Kidney (tissue), 22 donors: ENCODE data around the gene XRCC6. TPM values are rescaled to one million over a fixed set of nuclear protein-coding genes. Genes with fewer than 3 reads are reported as not detected.
"Not testable (repeated sequence)": the region's sequence is repeated elsewhere in the genome, so short reads cannot be mapped to it uniquely, and the experiment has no call there.

Source experiments
- DNase-seq, 5 donors: peaks; one replicate each; pipeline ENCODE4 v3.0.0-alpha.2; 2013 to 2020
- FAIRE-seq: peaks from 2 replicates; lab custom pipeline; 2012; peaks lifted over from hg19 to GRCh38; lab: Jason Lieb, UNC
- H3K27ac ChIP-seq, 2 donors: one replicate each; pipeline ENCODE4 v1.7.0; 2013; ENCODE audit warnings: low read depth in 2 of 2, low read length in 2 of 2, inconsistent platforms in 1 of 2
- H3K27me3 ChIP-seq: one replicate; pipeline ENCODE4 v1.7.1; 2013; ENCODE audit warnings: low read length, inconsistent platforms; ENCODE audit not compliant: control insufficient read depth, insufficient read depth
- H3K36me3 ChIP-seq, 3 donors: one replicate each; pipeline versions ENCODE4 v1.7.0 to v1.7.1; 2013; ENCODE audit warnings: low read length in 3 of 3, control low read depth in 1 of 3, inconsistent platforms in 1 of 3; ENCODE audit not compliant: insufficient read depth in 3 of 3, control insufficient read depth in 2 of 3
- H3K4me1 ChIP-seq, 3 donors: one replicate each; pipeline versions ENCODE4 v1.7.0 to v1.7.1; 2013; ENCODE audit warnings: low read length in 3 of 3, inconsistent platforms in 1 of 3, low read depth in 1 of 3; ENCODE audit not compliant: control insufficient read depth in 2 of 3, insufficient read depth in 2 of 3
- H3K4me3 ChIP-seq, 3 donors: one replicate each; pipeline versions ENCODE4 v1.7.0 to v1.8.1; 2013; ENCODE audit warnings: low read length in 3 of 3, control low read depth in 1 of 3, inconsistent platforms in 1 of 3
- H3K9ac ChIP-seq, 3 donors: one replicate each; pipeline versions ENCODE4 v1.7.0 to v1.7.1; 2013; ENCODE audit warnings: low read length in 3 of 3, control low read depth in 1 of 3, inconsistent platforms in 1 of 3
- H3K9me3 ChIP-seq, 3 donors: one replicate each; pipeline versions ENCODE4 v1.7.0 to v1.7.1; 2013; ENCODE audit warnings: low read length in 3 of 3, control low read depth in 1 of 3, inconsistent platforms in 1 of 3; ENCODE audit not compliant: control insufficient read depth in 2 of 3, insufficient read depth in 1 of 3
- intact Hi-C: fragments of 100-400 bp; cut with DNase I; formaldehyde crosslinking; loops from one replicate; pipeline ENCODE4 v1.11.1; 2022
- long read RNA-seq, 10 donors: library from polyadenylated mRNA in 1 of 10; unstranded in 1 of 10; transcript quantifications; one replicate each; pipeline ENCODE4 v2.0.0 and lab custom pipeline, GENCODE V29; 2021 to 2026
- polyA plus RNA-seq: library from polyadenylated mRNA; stranded (reverse); fragments of 350-450 nt; fragmentation: Illumina TruSeq; extraction: RNeasy Lipid Tissue Mini Kit (QIAGEN cat#74804); gene quantifications from one replicate; pipeline ENCODE4 v1.2.3, GENCODE V29; 2014; ENCODE audit warnings: low read depth, low replicate concordance; ENCODE audit not compliant: insufficient read depth
- total RNA-seq: library from RNA; stranded (reverse); fragmentation: NEBNext Ultra II Directional; extraction: Animal tissue kit (Norgen Biotek cat#: 25700); gene quantifications from one replicate; pipeline ENCODE4 v1.2.1, GENCODE V29; 2021
- TF ChIP-seq, protein P1 (sequence below): IDR thresholded peaks from 3 replicates; pipeline ENCODE4 v1.5.1; 2012; ENCODE audit warnings: mild to moderate bottlenecking, moderate library complexity, borderline replicate concordance; ENCODE audit not compliant: insufficient read depth; ENCODE audit errors: extremely low read depth
- donor health status: control.
- donor health status: control.
- donor health status: control.
- donor health status: control.
- donor health status: control.
- donor health status: DM: yes; HTN: yes; CAD: no.
- donor health status: Normal renal cell carcinoma (clear cell type).

The XRCC6 gene
- 183 TPM for total RNA-seq
- polyA plus RNA-seq: 168 TPM
- long read RNA-seq, donor 1, transcript XRCC6-201 (12 exons, 2,709 nt): minor isoform, 8 of 86 reads
- long read RNA-seq, donor 1, transcript XRCC6-202 (13 exons, 2,296 nt): major isoform, 54 of 86 reads
- long read RNA-seq, donor 1, partial matches to known transcripts: 24 of 86 reads
- long read RNA-seq, donor 1, other reads (novel, unspliced or antisense): 0 of 86 reads
- long read RNA-seq, donor 2, transcript XRCC6-202 (13 exons, 2,296 nt): major isoform, 53 of 74 reads
- long read RNA-seq, donor 2, partial matches to known transcripts: 6 of 74 reads
- long read RNA-seq, donor 2, other reads (novel, unspliced or antisense): 10 of 74 reads
- long read RNA-seq, donor 3, transcript XRCC6-202 (13 exons, 2,296 nt): major isoform, 69 of 117 reads
- long read RNA-seq, donor 3, transcript XRCC6-201 (12 exons, 2,709 nt): minor isoform, 12 of 117 reads
- long read RNA-seq, donor 3, partial matches to known transcripts: 30 of 117 reads
- long read RNA-seq, donor 3, other reads (novel, unspliced or antisense): 5 of 117 reads
- long read RNA-seq, donor 4, transcript XRCC6-202 (13 exons, 2,296 nt): major isoform, 62 of 90 reads
- long read RNA-seq, donor 4, transcript XRCC6-201 (12 exons, 2,709 nt): minor isoform, 9 of 90 reads
- long read RNA-seq, donor 4, partial matches to known transcripts: 18 of 90 reads
- long read RNA-seq, donor 4, other reads (novel, unspliced or antisense): 0 of 90 reads
- long read RNA-seq, donor 5: 0 reads
- long read RNA-seq, donor 6, transcript XRCC6-202 (13 exons, 2,296 nt): major isoform, 121 of 320 reads
- long read RNA-seq, donor 6, transcript XRCC6-201 (12 exons, 2,709 nt): minor isoform, 18 of 320 reads
- long read RNA-seq, donor 6, partial matches to known transcripts: 166 of 320 reads
- long read RNA-seq, donor 6, other reads (novel, unspliced or antisense): 13 of 320 reads
- long read RNA-seq, donor 7, transcript XRCC6-202 (13 exons, 2,296 nt): major isoform, 230 of 255 reads
- long read RNA-seq, donor 7, transcript XRCC6-201 (12 exons, 2,709 nt): minor isoform, 6 of 255 reads
- long read RNA-seq, donor 7, partial matches to known transcripts: 13 of 255 reads
- long read RNA-seq, donor 7, other reads (novel, unspliced or antisense): 5 of 255 reads
- long read RNA-seq, donor 8, transcript XRCC6-202 (13 exons, 2,296 nt): major isoform, 47 of 110 reads
- long read RNA-seq, donor 8, partial matches to known transcripts: 59 of 110 reads
- long read RNA-seq, donor 8, other reads (novel, unspliced or antisense): 0 of 110 reads
- long read RNA-seq, donor 9, transcript XRCC6-202 (13 exons, 2,296 nt): major isoform, 17 of 28 reads
- long read RNA-seq, donor 9, transcript XRCC6-201 (12 exons, 2,709 nt): minor isoform, 5 of 28 reads
- long read RNA-seq, donor 9, partial matches to known transcripts: 5 of 28 reads
- long read RNA-seq, donor 9, other reads (novel, unspliced or antisense): 0 of 28 reads
- long read RNA-seq, donor 10, transcript XRCC6-201 (12 exons, 2,709 nt): minor isoform, 6 of 86 reads
- long read RNA-seq, donor 10, transcript XRCC6-202 (13 exons, 2,296 nt): major isoform, 38 of 86 reads
- long read RNA-seq, donor 10, partial matches to known transcripts: 40 of 86 reads
- long read RNA-seq, donor 10, other reads (novel, unspliced or antisense): 0 of 86 reads

DNA sequence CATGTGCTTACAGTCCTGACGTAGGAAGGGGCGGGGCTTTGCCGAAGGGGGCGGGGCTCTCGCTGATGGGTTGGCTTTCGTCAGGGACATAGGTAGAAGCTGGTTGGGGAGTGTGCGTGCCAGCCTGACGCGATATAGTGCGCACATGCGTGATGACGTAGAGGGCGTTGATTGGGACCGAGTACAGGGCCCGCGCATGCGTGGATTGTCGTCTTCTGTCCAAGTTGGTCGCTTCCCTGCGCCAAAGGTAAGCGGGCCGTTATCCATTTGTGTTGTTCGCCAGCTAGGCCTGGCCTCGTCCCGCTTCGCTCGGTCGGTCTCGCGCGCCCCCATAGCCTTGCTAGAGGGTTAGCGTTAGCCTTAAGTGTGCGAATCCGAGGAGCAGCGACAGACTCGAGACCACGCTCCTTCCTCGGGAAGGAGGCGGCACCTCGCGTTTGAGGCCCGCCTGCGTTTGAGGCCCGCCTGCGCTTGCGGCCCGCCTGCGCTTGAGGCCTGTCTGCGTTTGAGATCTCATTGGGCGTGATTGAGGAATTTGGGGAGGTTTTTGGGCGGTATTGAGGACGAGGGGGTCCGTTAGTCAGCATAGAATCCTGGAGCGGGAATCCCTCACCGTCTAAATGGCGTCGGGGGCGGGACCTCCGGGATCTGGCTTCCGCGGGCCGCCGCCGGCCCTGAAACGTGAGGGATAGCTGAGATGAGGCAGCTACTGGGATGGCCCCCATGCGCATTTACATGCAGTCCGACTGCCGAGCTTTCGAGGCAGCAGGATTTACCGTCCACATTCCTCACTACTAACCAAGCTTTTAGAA, at the start of gene XRCC6:
TSS of gene XRCC6 (plus strand) at position 197 of the 812 bp plus-strand sequence. CDS start 710 bp downstream, outside the sequence.
- peak within 1 kb of the TSS; percentile 86 to 94 (median 89) for H3K4me3 ChIP-seq
- H3K27ac ChIP-seq: peak within 1 kb of the TSS; percentile 97
- H3K9me3 ChIP-seq: no peaks in the 10 kb centered on the region
- H3K27me3 ChIP-seq: no peaks in the 10 kb centered on the region
- peaks cover 4 to 16% (median 6%) of the 10 kb centered on the region in 3 donors for H3K36me3 ChIP-seq
- FAIRE-seq (peak; percentile 66), DNase-seq (peak; percentile 100)
- intact Hi-C loops: no loop called here
- H3K4me1 ChIP-seq: peaks cover 4 to 12% (median 10%) of the 10 kb centered on the region in 3 donors
- peak within 1 kb of the TSS; percentile 92 to 94 (median 93) for H3K9ac ChIP-seq
- TF ChIP-seq, protein P1, sequence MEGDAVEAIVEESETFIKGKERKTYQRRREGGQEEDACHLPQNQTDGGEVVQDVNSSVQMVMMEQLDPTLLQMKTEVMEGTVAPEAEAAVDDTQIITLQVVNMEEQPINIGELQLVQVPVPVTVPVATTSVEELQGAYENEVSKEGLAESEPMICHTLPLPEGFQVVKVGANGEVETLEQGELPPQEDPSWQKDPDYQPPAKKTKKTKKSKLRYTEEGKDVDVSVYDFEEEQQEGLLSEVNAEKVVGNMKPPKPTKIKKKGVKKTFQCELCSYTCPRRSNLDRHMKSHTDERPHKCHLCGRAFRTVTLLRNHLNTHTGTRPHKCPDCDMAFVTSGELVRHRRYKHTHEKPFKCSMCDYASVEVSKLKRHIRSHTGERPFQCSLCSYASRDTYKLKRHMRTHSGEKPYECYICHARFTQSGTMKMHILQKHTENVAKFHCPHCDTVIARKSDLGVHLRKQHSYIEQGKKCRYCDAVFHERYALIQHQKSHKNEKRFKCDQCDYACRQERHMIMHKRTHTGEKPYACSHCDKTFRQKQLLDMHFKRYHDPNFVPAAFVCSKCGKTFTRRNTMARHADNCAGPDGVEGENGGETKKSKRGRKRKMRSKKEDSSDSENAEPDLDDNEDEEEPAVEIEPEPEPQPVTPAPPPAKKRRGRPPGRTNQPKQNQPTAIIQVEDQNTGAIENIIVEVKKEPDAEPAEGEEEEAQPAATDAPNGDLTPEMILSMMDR: no peak

- no peak overlapping the region for H3K9ac ChIP-seq
- H3K27me3 ChIP-seq: no peaks in the 10 kb centered on the region
- no peak overlapping the region for H3K27ac ChIP-seq
- H3K4me1 ChIP-seq: peaks cover 0 to 12% (median 0%) of the 10 kb centered on the region in 3 donors
- peaks cover 0 to 3% (median 2%) of the 10 kb centered on the region in 3 donors for H3K36me3 ChIP-seq
- H3K9me3 ChIP-seq: no peaks in the 10 kb centered on the region
- H3K4me3 ChIP-seq: no peak overlapping the region
- TF ChIP-seq, protein P1: no peak
- no peak for FAIRE-seq
- intact Hi-C loops: no loop called here
- no peak for DNase-seq
Measured at GRCh38 chr22:41571786-41572185, 49.3 kb upstream of the XRCC6 start.

GRCh38 chr22:41572305-41572704, 48.8 kb upstream of the XRCC6 start:
- DNase-seq, H3K9ac ChIP-seq, H3K27me3 ChIP-seq, H3K4me3 ChIP-seq, intact Hi-C loops, H3K9me3 ChIP-seq, FAIRE-seq, H3K27ac ChIP-seq, H3K36me3 ChIP-seq: not testable (repeated sequence)
- H3K4me1 ChIP-seq: peaks cover 0 to 12% (median 0%) of the 10 kb centered on the region in 3 donors
